HepG2 (cell line): Measurements from ENCODE around the gene ACAT2. TPM values are rescaled to one million over a fixed set of nuclear protein-coding genes. Genes with fewer than 3 reads are reported as not detected.

Experiments used
- ADNP ChIP-seq: sonication (generic); formaldehyde crosslinking; IDR thresholded peaks from 2 replicates; pipeline ENCODE4 v1.4.0; 2020; ENCODE audit warnings: missing genetic modification reagents
- ATF7-NPFF ChIP-seq: sonication (generic); formaldehyde crosslinking; IDR thresholded peaks from 2 replicates; pipeline ENCODE4 v1.8.1; 2023; ENCODE audit warnings: mild to moderate bottlenecking, low read depth, missing genetic modification reagents, moderate library complexity
- ATM ChIP-seq: fragments of 450-650 bp; IDR thresholded peaks from 2 replicates; pipeline ENCODE4 v1.7.1; 2017; ENCODE audit warnings: mild to moderate bottlenecking, borderline replicate concordance
- CHD4 ChIP-seq: fragments of 200-600 bp; sonication (generic); IDR thresholded peaks from 2 replicates; pipeline ENCODE4 v1.7.0; 2017; ENCODE audit warnings: mild to moderate bottlenecking, low read length, borderline replicate concordance
- CREB1 ChIP-seq, 2 experiments: fragments of 450-650 bp in 1 of 2; IDR thresholded peaks; 2 replicates each; pipeline ENCODE4 v1.6.1; 2016 to 2017; ENCODE audit warnings: control low read depth in 1 of 2, mild to moderate bottlenecking in 1 of 2, missing compliant biosample characterization in 1 of 2, missing genetic modification characterization in 1 of 2
- FOXC1 ChIP-seq: sonication (generic); formaldehyde crosslinking; IDR thresholded peaks from 2 replicates; pipeline ENCODE4 v1.8.0; 2022; ENCODE audit warnings: mild to moderate bottlenecking, missing genetic modification reagents, borderline replicate concordance
- GATA4 ChIP-seq: sonication (generic); IDR thresholded peaks from 2 replicates; pipeline ENCODE4 v1.6.1; 2016; ENCODE audit warnings: antibody characterized with exemption, low read depth, borderline replicate concordance
- KLF6 ChIP-seq: IDR thresholded peaks from 2 replicates; pipeline ENCODE4 v1.8.0; 2016; ENCODE audit warnings: missing biosample characterization, missing genetic modification reagents
- KMT2B ChIP-seq: IDR thresholded peaks from 2 replicates; pipeline ENCODE4 v1.6.1; 2016; ENCODE audit warnings: missing genetic modification reagents, missing compliant biosample characterization
- NFATC3 ChIP-seq: sonication (generic); formaldehyde crosslinking; IDR thresholded peaks from 2 replicates; pipeline ENCODE4 v1.5.1; 2020; ENCODE audit warnings: mild to moderate bottlenecking, missing genetic modification reagents
- NFRKB ChIP-seq: fragments of 450-650 bp; IDR thresholded peaks from 2 replicates; pipeline ENCODE4 v1.6.1; 2017
- PHF5A ChIP-seq: IDR thresholded peaks from one replicate; pipeline ENCODE4 v1.6.1; 2018; ENCODE audit warnings: low read depth, missing genetic modification reagents; ENCODE audit not compliant: unreplicated experiment
- PPARG ChIP-seq: conservative IDR thresholded peaks from 2 replicates; pipeline ENCODE4 v1.6.1; 2016; ENCODE audit warnings: missing biosample characterization, missing genetic modification reagents
- SALL1 ChIP-seq: sonication (generic); formaldehyde crosslinking; IDR thresholded peaks from 2 replicates; pipeline ENCODE4 v1.8.0; 2022; ENCODE audit warnings: mild to moderate bottlenecking, missing genetic modification reagents
- TARDBP ChIP-seq: sonication (generic); formaldehyde crosslinking; IDR thresholded peaks from 2 replicates; pipeline ENCODE4 v1.8.0; 2022; ENCODE audit warnings: mild to moderate bottlenecking, missing genetic modification reagents
- THRA ChIP-seq: sonication (generic); formaldehyde crosslinking; IDR thresholded peaks from 2 replicates; pipeline ENCODE4 v1.4.0; 2020; ENCODE audit warnings: missing genetic modification reagents, borderline replicate concordance
- ZNF17 ChIP-seq: sonication (generic); formaldehyde crosslinking; IDR thresholded peaks from 2 replicates; pipeline ENCODE4 v1.5.0; 2020; ENCODE audit warnings: mild to moderate bottlenecking, missing genetic modification reagents
- ZNF3 ChIP-seq: IDR thresholded peaks from 2 replicates; pipeline ENCODE4 v1.7.0; 2017; ENCODE audit warnings: inconsistent platforms
- ZNF350 ChIP-seq: sonication (generic); formaldehyde crosslinking; IDR thresholded peaks from 2 replicates; pipeline ENCODE4 v1.4.0; 2020; ENCODE audit warnings: mild to moderate bottlenecking, low read depth, missing genetic modification reagents, borderline replicate concordance
- ZNF451 ChIP-seq: sonication (generic); formaldehyde crosslinking; IDR thresholded peaks from 2 replicates; pipeline ENCODE4 v1.5.0; 2020; ENCODE audit warnings: mild to moderate bottlenecking, missing genetic modification reagents
- ZNF569 ChIP-seq: sonication (generic); formaldehyde crosslinking; IDR thresholded peaks from 2 replicates; pipeline ENCODE4 v1.5.0; 2020; ENCODE audit warnings: mild to moderate bottlenecking, missing genetic modification reagents, moderate library complexity, borderline replicate concordance
- ZNF660 ChIP-seq: sonication (generic); formaldehyde crosslinking; IDR thresholded peaks from 2 replicates; pipeline ENCODE4 v1.5.1; 2020; ENCODE audit warnings: mild to moderate bottlenecking, low read depth, missing genetic modification reagents, borderline replicate concordance
- ZNF737 ChIP-seq: sonication (generic); formaldehyde crosslinking; IDR thresholded peaks from 2 replicates; pipeline ENCODE4 v1.5.0; 2020; ENCODE audit warnings: missing genetic modification reagents, mild to moderate bottlenecking, borderline replicate concordance
- ZSCAN9 ChIP-seq: IDR thresholded peaks from 2 replicates; pipeline ENCODE4 v1.6.1; 2016; ENCODE audit warnings: borderline replicate concordance
- polyA plus RNA-seq, 8 experiments: library from polyadenylated mRNA; depleted of rRNA in 3 of 8; stranded (reverse) in 7 of 8; unstranded in 1 of 8; fragments of >200 nt; fragmentation: Illumina TruSeq in 4 of 8; extraction: Trizol in 4 of 8; gene quantifications; 2 replicates each; pipeline versions ENCODE4 v1.2.1 to v1.2.3, GENCODE V29; 2011 to 2016; ENCODE audit warnings: low read depth in 4 of 8, missing spikeins in 1 of 8, mixed read lengths in 1 of 8; ENCODE audit not compliant: insufficient read depth in 1 of 8
- total RNA-seq, 5 experiments: library from RNA; depleted of rRNA; stranded (reverse); fragments of >200 nt; fragmentation: Illumina TruSeq; extraction: Trizol; gene quantifications; 2 replicates each; pipeline ENCODE4 v1.2.3, GENCODE V29; 2016; ENCODE audit warnings: low read depth in 1 of 5
- TF ChIP-seq, protein P1 (sequence below): sonication (generic); formaldehyde crosslinking; IDR thresholded peaks from 2 replicates; pipeline ENCODE4 v1.4.0; 2020; ENCODE audit warnings: mild to moderate bottlenecking, missing genetic modification reagents

The ACAT2 gene
- total and polyA plus RNA-seq, 2 of the 13 experiments (the other 11 are each of a cell fraction or from before 2014, with no cell fraction given): 121 to 534 TPM

DNA sequence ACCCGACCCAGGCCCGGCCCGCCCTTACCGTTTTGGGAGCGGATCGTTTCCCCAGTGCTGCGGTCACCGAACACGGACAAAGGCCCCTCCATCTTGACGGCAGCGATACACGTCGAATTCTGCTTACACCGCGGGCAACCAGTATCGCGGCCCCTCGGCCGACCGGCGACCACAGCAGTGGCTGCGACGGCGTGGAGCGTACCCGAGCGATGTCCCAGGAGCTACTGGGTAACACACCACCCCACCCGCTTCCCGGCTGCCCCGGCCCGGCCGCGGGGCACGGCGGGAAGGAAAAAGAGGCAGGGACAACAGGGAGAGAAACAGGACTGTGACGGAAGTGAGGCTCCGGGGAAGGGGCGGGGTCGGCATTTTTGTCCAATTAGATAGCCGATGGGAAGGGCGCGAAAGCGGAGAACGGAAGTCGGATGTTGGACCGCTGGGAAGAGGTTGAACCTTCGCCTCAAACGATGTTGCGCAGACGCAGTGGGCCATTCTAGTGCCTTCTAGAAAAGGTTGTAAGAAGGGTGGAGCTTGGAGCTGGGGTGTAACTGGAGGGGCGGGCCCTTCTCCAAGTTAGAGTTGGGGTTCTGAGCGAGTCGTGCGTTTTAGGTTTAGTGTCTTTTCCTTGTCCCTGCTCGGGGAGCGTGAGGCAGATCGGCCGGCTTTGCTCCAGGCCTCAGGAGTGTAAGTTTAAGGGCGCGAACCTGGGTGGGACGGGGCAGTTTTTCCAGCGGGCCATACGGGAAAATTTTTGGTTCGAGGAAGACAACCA is 27.7 kb downstream of the ACAT2 start, which contains the start of gene TCP1 (continued):
- TF ChIP-seq, protein P1, sequence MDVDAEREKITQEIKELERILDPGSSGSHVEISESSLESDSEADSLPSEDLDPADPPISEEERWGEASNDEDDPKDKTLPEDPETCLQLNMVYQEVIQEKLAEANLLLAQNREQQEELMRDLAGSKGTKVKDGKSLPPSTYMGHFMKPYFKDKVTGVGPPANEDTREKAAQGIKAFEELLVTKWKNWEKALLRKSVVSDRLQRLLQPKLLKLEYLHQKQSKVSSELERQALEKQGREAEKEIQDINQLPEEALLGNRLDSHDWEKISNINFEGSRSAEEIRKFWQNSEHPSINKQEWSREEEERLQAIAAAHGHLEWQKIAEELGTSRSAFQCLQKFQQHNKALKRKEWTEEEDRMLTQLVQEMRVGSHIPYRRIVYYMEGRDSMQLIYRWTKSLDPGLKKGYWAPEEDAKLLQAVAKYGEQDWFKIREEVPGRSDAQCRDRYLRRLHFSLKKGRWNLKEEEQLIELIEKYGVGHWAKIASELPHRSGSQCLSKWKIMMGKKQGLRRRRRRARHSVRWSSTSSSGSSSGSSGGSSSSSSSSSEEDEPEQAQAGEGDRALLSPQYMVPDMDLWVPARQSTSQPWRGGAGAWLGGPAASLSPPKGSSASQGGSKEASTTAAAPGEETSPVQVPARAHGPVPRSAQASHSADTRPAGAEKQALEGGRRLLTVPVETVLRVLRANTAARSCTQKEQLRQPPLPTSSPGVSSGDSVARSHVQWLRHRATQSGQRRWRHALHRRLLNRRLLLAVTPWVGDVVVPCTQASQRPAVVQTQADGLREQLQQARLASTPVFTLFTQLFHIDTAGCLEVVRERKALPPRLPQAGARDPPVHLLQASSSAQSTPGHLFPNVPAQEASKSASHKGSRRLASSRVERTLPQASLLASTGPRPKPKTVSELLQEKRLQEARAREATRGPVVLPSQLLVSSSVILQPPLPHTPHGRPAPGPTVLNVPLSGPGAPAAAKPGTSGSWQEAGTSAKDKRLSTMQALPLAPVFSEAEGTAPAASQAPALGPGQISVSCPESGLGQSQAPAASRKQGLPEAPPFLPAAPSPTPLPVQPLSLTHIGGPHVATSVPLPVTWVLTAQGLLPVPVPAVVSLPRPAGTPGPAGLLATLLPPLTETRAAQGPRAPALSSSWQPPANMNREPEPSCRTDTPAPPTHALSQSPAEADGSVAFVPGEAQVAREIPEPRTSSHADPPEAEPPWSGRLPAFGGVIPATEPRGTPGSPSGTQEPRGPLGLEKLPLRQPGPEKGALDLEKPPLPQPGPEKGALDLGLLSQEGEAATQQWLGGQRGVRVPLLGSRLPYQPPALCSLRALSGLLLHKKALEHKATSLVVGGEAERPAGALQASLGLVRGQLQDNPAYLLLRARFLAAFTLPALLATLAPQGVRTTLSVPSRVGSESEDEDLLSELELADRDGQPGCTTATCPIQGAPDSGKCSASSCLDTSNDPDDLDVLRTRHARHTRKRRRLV (CRISPR knock-in tag): peak; percentile 85
- TF ChIP-seq ATM: no peak
- peak; percentile 67; the same call in 1 of the 2 replicates for TF ChIP-seq THRA
- peak; percentile 86 for TF ChIP-seq PPARG
- TF ChIP-seq SALL1 (CRISPR knock-in tag): peak; percentile 70; the same call in 1 of the 2 replicates
- peak; percentile 96; the same call in 1 of the 2 replicates for TF ChIP-seq ZNF569 (CRISPR knock-in tag)
- TF ChIP-seq KLF6 (CRISPR knock-in tag): 0 out of 2 replicates have a peak, but pooled peaks have one; percentile 70
- peak; percentile 73 for TF ChIP-seq CREB1 (IDR thresholded peaks at IDR 0.05)
- TF ChIP-seq CREB1 (CRISPR knock-in tag; IDR thresholded peaks at IDR 0.05): peak; percentile 77
- peak; percentile 66; the same call in 1 of the 2 replicates for TF ChIP-seq ZNF451
- peak; percentile 88 for TF ChIP-seq GATA4
- TF ChIP-seq NFRKB: no peak
- TF ChIP-seq ZNF3 (CRISPR knock-in tag): no peak
- TF ChIP-seq NFATC3 (CRISPR knock-in tag): 0 out of 2 replicates have a peak, but pooled peaks have one; percentile 32
- TF ChIP-seq TARDBP (CRISPR knock-in tag): peak; percentile 77; the same call in 1 of the 2 replicates
- TF ChIP-seq FOXC1 (CRISPR knock-in tag): peak; percentile 97
- peak; percentile 80; the same call in 1 of the 2 replicates for TF ChIP-seq KMT2B (CRISPR knock-in tag)
- no peak for TF ChIP-seq ADNP (CRISPR knock-in tag)
- peak; percentile 94; the same call in 1 of the 2 replicates for TF ChIP-seq CHD4
- no peak for TF ChIP-seq PHF5A
- TF ChIP-seq ZNF660: peak; percentile 18; the same call in 1 of the 2 replicates
- TF ChIP-seq ZNF737 (CRISPR knock-in tag): 0 out of 2 replicates have a peak, but pooled peaks have one; percentile 85
- TF ChIP-seq ZNF350 (CRISPR knock-in tag): peak; percentile 72; the same call in 1 of the 2 replicates
- TF ChIP-seq ZNF17 (CRISPR knock-in tag): no peak
- TF ChIP-seq ZSCAN9: peak; percentile 69; the same call in 1 of the 2 replicates
- no peak; the same call in 1 of the 2 replicates for TF ChIP-seq ATF7-NPFF (CRISPR knock-in tag)
